Activated CD4-positive, alpha-beta T cell treated with anti-CD3 and anti-CD28 coated beads, Interleukin-2, amount 10 ng/mL, durations not matched to agents 7 days and 5 days (primary cell): ENCODE results near the gene GAPVD1. TPM values are rescaled to one million over a fixed set of nuclear protein-coding genes. Genes with fewer than 3 reads are reported as not detected.
"Not testable (repeated sequence)": the region's sequence is repeated elsewhere in the genome, so short reads cannot be mapped to it uniquely, and the experiment has no call there.

ENCODE experiments used
- CTCF ChIA-PET: fragments of 350-600 bp; sonication (Branson Sonifier 250); formaldehyde crosslinking; loops from one replicate; lab custom pipeline; 2021; ENCODE audit warnings: antibody characterized with exemption; lab: Charles Lee
- POLR2A ChIA-PET: fragments of 350-600 bp; sonication (Branson Sonifier 250); formaldehyde crosslinking; loops from one replicate; lab custom pipeline; 2021; ENCODE audit warnings: antibody characterized with exemption; lab: Charles Lee
- DNase-seq: peaks from one replicate; pipeline ENCODE4 v3.0.0-alpha.2; 2020
- H3K27ac Mint-ChIP-seq: one replicate; pipeline ENCODE4 v1.8.0; 2021; ENCODE audit warnings: mild to moderate bottlenecking, moderate library complexity, mixed read lengths
- H3K27me3 Mint-ChIP-seq: one replicate; pipeline ENCODE4 v1.8.0; 2021; ENCODE audit warnings: mixed read lengths
- H3K36me3 Mint-ChIP-seq: one replicate; pipeline ENCODE4 v1.8.0; 2021; ENCODE audit warnings: low read depth, mixed read lengths
- H3K4me1 Mint-ChIP-seq: one replicate; pipeline ENCODE4 v1.8.0; 2021; ENCODE audit warnings: mixed read lengths
- H3K4me3 Mint-ChIP-seq: one replicate; pipeline ENCODE4 v1.8.0; 2021; ENCODE audit warnings: mild to moderate bottlenecking, moderate library complexity, mixed read lengths
- H3K9me3 Mint-ChIP-seq: one replicate; pipeline ENCODE4 v1.8.0; 2021; ENCODE audit warnings: mixed read lengths
- total RNA-seq, 2 experiments: library from RNA; stranded (reverse); gene quantifications; one replicate each; pipeline ENCODE4 v1.2.3, GENCODE V29; 2021

The GAPVD1 gene
- total RNA-seq, 2 experiments from 2014 or later, result 49.7 to 53.6 TPM

GRCh38 chr9:125286935-125287433 is 25.4 kb downstream of the GAPVD1 start:
- POLR2A ChIA-PET, H3K27me3 Mint-ChIP-seq: not testable (repeated sequence)

GRCh38 chr9:125293134-125293533 is 31.5 kb downstream of the GAPVD1 start:
- POLR2A ChIA-PET, result no interaction called here
- CTCF ChIA-PET, result no interaction called here
- Mint-ChIP-seq H3K27ac (no peak overlapping the region), H3K36me3 (peaks cover 3% of the 10 kb centered on the region), H3K4me3 (no peak overlapping the region), H3K27me3 (no peaks in the 10 kb centered on the region), H3K4me1 (peaks cover 7% of the 10 kb centered on the region), H3K9me3 (no peaks in the 10 kb centered on the region)
- DNase-seq, result no peak

More at GRCh38 chr9:125286935-125287433, 25.4 kb downstream of the GAPVD1 start:
- not testable (repeated sequence) for H3K4me3 Mint-ChIP-seq, H3K36me3 Mint-ChIP-seq, H3K4me1 Mint-ChIP-seq, H3K9me3 Mint-ChIP-seq, DNase-seq, H3K27ac Mint-ChIP-seq
- CTCF ChIA-PET, result interaction anchor here (0.6 kb wide), 1 partner anchor 161 kb away, joined by 3 read pairs; no protein-coding TSS in a partner anchor

GRCh38 chr9:125295657-125296056 is 34.0 kb downstream of the GAPVD1 start:
- Mint-ChIP-seq H3K36me3 (peaks cover 3% of the 10 kb centered on the region), H3K27me3 (no peaks in the 10 kb centered on the region), H3K4me1 (peaks cover 7% of the 10 kb centered on the region), H3K27ac (no peak overlapping the region), H3K4me3 (no peak overlapping the region), H3K9me3 (no peaks in the 10 kb centered on the region)
- ChIA-PET POLR2A (no interaction called here), CTCF (interaction anchor here (1.1 kb wide), 1 partner anchor 18 kb away, joined by 3 read pairs; no protein-coding TSS in a partner anchor)
- no peak for DNase-seq

GRCh38 chr9:125296843-125297372 is 35.3 kb downstream of the GAPVD1 start:
- CTCF ChIA-PET, result no interaction called here
- no peak overlapping the region for H3K27ac Mint-ChIP-seq
- H3K4me3 Mint-ChIP-seq, result no peak overlapping the region
- H3K36me3 Mint-ChIP-seq, result peaks cover 13% of the 10 kb centered on the region
- POLR2A ChIA-PET, result no interaction called here
- H3K27me3 Mint-ChIP-seq, result no peaks in the 10 kb centered on the region
- no peak for DNase-seq
- H3K4me1 Mint-ChIP-seq, result peaks cover 7% of the 10 kb centered on the region
- no peaks in the 10 kb centered on the region for H3K9me3 Mint-ChIP-seq

- Mint-ChIP-seq H3K4me3 (no peak overlapping the region), H3K27me3 (no peaks in the 10 kb centered on the region), H3K36me3 (peaks cover 21% of the 10 kb centered on the region), H3K4me1 (peaks cover 7% of the 10 kb centered on the region), H3K27ac (no peak overlapping the region), H3K9me3 (no peaks in the 10 kb centered on the region)
- no peak for DNase-seq
- CTCF ChIA-PET, result interaction anchor here (0.8 kb wide), 1 partner anchor 29 kb away, joined by 3 read pairs; no protein-coding TSS in a partner anchor
- POLR2A ChIA-PET, result no interaction called here
Observed at GRCh38 chr9:125297917-125298316, 36.3 kb downstream of the GAPVD1 start.

- Mint-ChIP-seq H3K27ac (no peak overlapping the region), H3K4me1 (peaks cover 5% of the 10 kb centered on the region), H3K4me3 (no peak overlapping the region), H3K36me3 (peaks cover 35% of the 10 kb centered on the region), H3K27me3 (no peaks in the 10 kb centered on the region), H3K9me3 (no peaks in the 10 kb centered on the region)
- no peak for DNase-seq
- POLR2A ChIA-PET, result no interaction called here
- CTCF ChIA-PET, result no interaction called here
Observed at GRCh38 chr9:125302241-125302640, 40.6 kb downstream of the GAPVD1 start.

- Mint-ChIP-seq H3K4me3 (no peak overlapping the region), H3K9me3 (no peaks in the 10 kb centered on the region), H3K27ac (no peak overlapping the region), H3K36me3 (peaks cover 44% of the 10 kb centered on the region), H3K4me1 (no peaks in the 10 kb centered on the region), H3K27me3 (no peaks in the 10 kb centered on the region)
- no peak for DNase-seq
- CTCF ChIA-PET, result interaction anchor here (0.6 kb wide), 1 partner anchor 72 kb away, joined by 3 read pairs; no protein-coding TSS in a partner anchor
- POLR2A ChIA-PET, result no interaction called here
Observed at GRCh38 chr9:125304273-125304672, 42.6 kb downstream of the GAPVD1 start.

GRCh38 chr9:125312411-125312810 is 50.8 kb downstream of the GAPVD1 start:
- DNase-seq, result no peak
- no peaks in the 10 kb centered on the region for H3K27me3 Mint-ChIP-seq
- peaks cover 15% of the 10 kb centered on the region for H3K9me3 Mint-ChIP-seq
- peaks cover 1% of the 10 kb centered on the region for H3K4me1 Mint-ChIP-seq
- POLR2A ChIA-PET, result no interaction called here
- CTCF ChIA-PET, result interaction anchor here (1.0 kb wide), 1 partner anchor 9 kb away, joined by 3 read pairs; no protein-coding TSS in a partner anchor
- no peak overlapping the region for H3K4me3 Mint-ChIP-seq
- H3K27ac Mint-ChIP-seq, result no peak overlapping the region
- H3K36me3 Mint-ChIP-seq, result peaks cover 59% of the 10 kb centered on the region

GRCh38 chr9:125316359-125316758 is 54.7 kb downstream of the GAPVD1 start:
- CTCF ChIA-PET, DNase-seq, POLR2A ChIA-PET, H3K27me3 Mint-ChIP-seq, H3K4me3 Mint-ChIP-seq, H3K27ac Mint-ChIP-seq, H3K4me1 Mint-ChIP-seq: not testable (repeated sequence)
- peaks cover 62% of the 10 kb centered on the region for H3K36me3 Mint-ChIP-seq
- peaks cover 23% of the 10 kb centered on the region for H3K9me3 Mint-ChIP-seq

- ChIA-PET CTCF (interaction anchor here (0.8 kb wide), 1 partner anchor 18 kb away, joined by 3 read pairs; no protein-coding TSS in a partner anchor), POLR2A (no interaction called here)
- DNase-seq, result no peak
- peaks cover 23% of the 10 kb centered on the region for H3K9me3 Mint-ChIP-seq
- no peak overlapping the region for H3K27ac Mint-ChIP-seq
- H3K4me3 Mint-ChIP-seq, result no peak overlapping the region
- peaks cover 57% of the 10 kb centered on the region for H3K36me3 Mint-ChIP-seq
- no peaks in the 10 kb centered on the region for H3K4me1 Mint-ChIP-seq
- no peaks in the 10 kb centered on the region for H3K27me3 Mint-ChIP-seq
Observed at GRCh38 chr9:125317704-125318103, 56.1 kb downstream of the GAPVD1 start.

GRCh38 chr9:125321496-125321895 is 59.9 kb downstream of the GAPVD1 start:
- ChIA-PET CTCF (interaction anchor here (0.6 kb wide), 1 partner anchor 9 kb away, joined by 3 read pairs; no protein-coding TSS in a partner anchor), POLR2A (no interaction called here)
- DNase-seq, result no peak
- Mint-ChIP-seq H3K27ac (no peak overlapping the region), H3K27me3 (no peaks in the 10 kb centered on the region), H3K36me3 (peaks cover 42% of the 10 kb centered on the region), H3K9me3 (peaks cover 10% of the 10 kb centered on the region), H3K4me3 (no peak overlapping the region), H3K4me1 (no peaks in the 10 kb centered on the region)

GRCh38 chr9:125323615-125324014 is 62.0 kb downstream of the GAPVD1 start:
- no peaks in the 10 kb centered on the region for H3K27me3 Mint-ChIP-seq
- CTCF ChIA-PET, result no interaction called here
- peaks cover 23% of the 10 kb centered on the region for H3K36me3 Mint-ChIP-seq
- no peak overlapping the region for H3K27ac Mint-ChIP-seq
- no peaks in the 10 kb centered on the region for H3K9me3 Mint-ChIP-seq
- no peak for DNase-seq
- H3K4me1 Mint-ChIP-seq, result no peaks in the 10 kb centered on the region
- POLR2A ChIA-PET, result no interaction called here
- no peak overlapping the region for H3K4me3 Mint-ChIP-seq

- Mint-ChIP-seq H3K4me3 (no peak overlapping the region), H3K4me1 (no peaks in the 10 kb centered on the region), H3K9me3 (no peaks in the 10 kb centered on the region), H3K27me3 (no peaks in the 10 kb centered on the region), H3K36me3 (peaks cover 37% of the 10 kb centered on the region), H3K27ac (no peak overlapping the region)
- no peak for DNase-seq
- CTCF ChIA-PET, result interaction anchor here (1.1 to 1.2 kb wide), 2 partner anchors 11 to 89 kb away, joined by 3 read pairs; no protein-coding TSS in a partner anchor
- POLR2A ChIA-PET, result no interaction called here
Observed at GRCh38 chr9:125325826-125326225, 64.2 kb downstream of the GAPVD1 start.
